ENCODE measurements around the gene TAAR2. TPM values are rescaled to one million over a fixed set of nuclear protein-coding genes. Genes with fewer than 3 reads are reported as not detected.

TAAR2 gene
- polyA plus RNA-seq, 6 donors from 2014 or later, result not detected

Other genes with a start within 250 kb of the TAAR2 start
- 10 to 100 TPM in 2 of 6 donors, 1 to 10 TPM in 4; 3.8 to 11.4 (median 8.1) TPM for gene MOXD1, start 222.8 kb downstream of the TAAR2 start, polyA plus RNA-seq (ENCODE audit: low read depth in 6 of 6)
- gene STX7, start 111.2 kb downstream of the TAAR2 start, polyA plus RNA-seq (ENCODE audit: low read depth in 6 of 6), result 100 to 1,000 TPM; 141 to 257 (median 207) TPM
- gene TAAR9, start 86.0 kb downstream of the TAAR2 start, polyA plus RNA-seq (ENCODE audit: low read depth in 6 of 6), result not detected
- not detected for gene TAAR8, start 71.6 kb downstream of the TAAR2 start, polyA plus RNA-seq (ENCODE audit: low read depth in 6 of 6)
- gene TAAR6, start 54.0 kb downstream of the TAAR2 start, polyA plus RNA-seq (ENCODE audit: low read depth in 6 of 6), result not detected
- gene TAAR5, start 34.5 kb downstream of the TAAR2 start, polyA plus RNA-seq (ENCODE audit: low read depth in 6 of 6), result not detected
- not detected for gene TAAR1, start 34.9 kb upstream of the TAAR2 start, polyA plus RNA-seq (ENCODE audit: low read depth in 6 of 6)
- under 1 TPM in 3 of 6 donors, not detected in 3; 0.09 to 0.17 (median 0.10) TPM for gene VNN1, start 89.8 kb upstream of the TAAR2 start, polyA plus RNA-seq (ENCODE audit: low read depth in 6 of 6)
- 10 to 100 TPM; 41.0 to 69.4 (median 56.6) TPM for gene VNN2, start 133.6 kb upstream of the TAAR2 start, polyA plus RNA-seq (ENCODE audit: low read depth in 6 of 6)
- 10 to 100 TPM; 24.8 to 58.4 (median 30.7) TPM for gene SLC18B1, start 174.4 kb upstream of the TAAR2 start, polyA plus RNA-seq (ENCODE audit: low read depth in 6 of 6)
- gene RPS12, start 190.3 kb upstream of the TAAR2 start, polyA plus RNA-seq (ENCODE audit: low read depth in 6 of 6), result 1,000 to 10,000 TPM; 1,253 to 2,336 (median 2,081) TPM